H9 (cell line): Measurements from ENCODE around the gene UGT1A6. TPM values are rescaled to one million over a fixed set of nuclear protein-coding genes. Genes with fewer than 3 reads are reported as not detected.

Source experiments
- DNase-seq: peaks from one replicate; pipeline ENCODE4 v3.0.0-alpha.2; 2017
- H2AFZ ChIP-seq: one replicate; pipeline ENCODE4 v1.6.1; 2013; ENCODE audit warnings: mild to moderate bottlenecking, low read length, control low read depth, moderate library complexity
- H2AK5ac ChIP-seq: 2 replicates; pipeline ENCODE4 v1.6.1; 2013; ENCODE audit warnings: low read length, control low read depth, mixed read lengths; ENCODE audit not compliant: insufficient read length
- H2BK120ac ChIP-seq: one replicate; pipeline ENCODE4 v1.6.1; 2013; ENCODE audit warnings: low read depth, mild to moderate bottlenecking, low read length, control low read depth, inconsistent platforms; ENCODE audit not compliant: poor library complexity, severe bottlenecking
- H2BK12ac ChIP-seq: 2 replicates; pipeline ENCODE4 v1.6.1; 2013; ENCODE audit warnings: low read length, control low read depth, mixed read lengths, low read depth; ENCODE audit not compliant: insufficient read length
- H2BK15ac ChIP-seq: 2 replicates; pipeline ENCODE4 v1.6.1; 2013; ENCODE audit warnings: low read depth, low read length, control low read depth
- H2BK20ac ChIP-seq: one replicate; pipeline ENCODE4 v1.6.1; 2013; ENCODE audit warnings: low read depth, mild to moderate bottlenecking, low read length, control low read depth, inconsistent platforms; ENCODE audit not compliant: poor library complexity, severe bottlenecking
- H2BK5ac ChIP-seq: 2 replicates; pipeline ENCODE4 v1.6.1; 2013; ENCODE audit warnings: low read length, control low read depth, mixed read lengths; ENCODE audit not compliant: insufficient read length
- H3K14ac ChIP-seq: 2 replicates; pipeline ENCODE4 v1.6.1; 2013; ENCODE audit warnings: low read length, control low read depth; ENCODE audit not compliant: insufficient read depth
- H3K18ac ChIP-seq: 2 replicates; pipeline ENCODE4 v1.6.1; 2013; ENCODE audit warnings: low read depth, mild to moderate bottlenecking, mixed read lengths, low read length, control low read depth; ENCODE audit not compliant: insufficient read length
- H3K23ac ChIP-seq: 2 replicates; pipeline ENCODE4 v1.6.1; 2013; ENCODE audit warnings: low read length, control low read depth, mixed read lengths, low read depth; ENCODE audit not compliant: insufficient read length
- H3K23me2 ChIP-seq: 2 replicates; pipeline ENCODE4 v1.6.1; 2013; ENCODE audit warnings: low read depth, mild to moderate bottlenecking, mixed read lengths, low read length, control low read depth; ENCODE audit not compliant: insufficient read length, poor library complexity, severe bottlenecking
- H3K27ac ChIP-seq: 2 replicates; pipeline ENCODE4 v1.5.1; 2013; ENCODE audit warnings: low read length, control low read depth, mixed read lengths, low read depth; ENCODE audit not compliant: insufficient read length
- H3K27me3 ChIP-seq: 2 replicates; pipeline ENCODE4 v1.6.1; 2013; ENCODE audit warnings: low read length, control low read depth, inconsistent platforms; ENCODE audit not compliant: insufficient read depth
- H3K4ac ChIP-seq: 2 replicates; pipeline ENCODE4 v1.6.1; 2013; ENCODE audit warnings: low read depth, mild to moderate bottlenecking, control low read depth, inconsistent platforms, low read length, moderate library complexity
- H3K4me1 ChIP-seq: 2 replicates; pipeline ENCODE4 v1.6.1; 2013; ENCODE audit warnings: low read length, control low read depth, inconsistent platforms; ENCODE audit not compliant: insufficient read depth
- H3K4me2 ChIP-seq: 2 replicates; pipeline ENCODE4 v1.6.1; 2013; ENCODE audit warnings: low read length, control low read depth, mixed read lengths; ENCODE audit not compliant: insufficient read length, insufficient read depth
- H3K56ac ChIP-seq: 2 replicates; pipeline ENCODE4 v1.6.1; 2013; ENCODE audit warnings: low read depth, mild to moderate bottlenecking, mixed read lengths, low read length, control low read depth; ENCODE audit not compliant: insufficient read length
- H3K79me1 ChIP-seq: 2 replicates; pipeline ENCODE4 v1.6.1; 2013; ENCODE audit warnings: low read depth, mild to moderate bottlenecking, moderate library complexity, low read length, control low read depth, inconsistent platforms; ENCODE audit not compliant: insufficient read depth, poor library complexity, severe bottlenecking
- H3K79me2 ChIP-seq: 2 replicates; pipeline ENCODE4 v1.6.1; 2013; ENCODE audit warnings: low read length, control low read depth, inconsistent platforms; ENCODE audit not compliant: insufficient read depth
- H3K9ac ChIP-seq: 2 replicates; pipeline ENCODE4 v1.6.1; 2013; ENCODE audit warnings: low read length, control low read depth, mixed read lengths; ENCODE audit not compliant: insufficient read length; ENCODE audit errors: extremely low read depth
- H3K9me3 ChIP-seq: one replicate; pipeline ENCODE4 v1.6.1; 2013; ENCODE audit warnings: low read depth, low read length, inconsistent platforms; ENCODE audit not compliant: control insufficient read depth
- H3T11ph ChIP-seq: one replicate; pipeline ENCODE4 v1.6.1; 2013; ENCODE audit warnings: mild to moderate bottlenecking, low read length, control low read depth, inconsistent platforms
- H4K20me1 ChIP-seq: one replicate; pipeline ENCODE4 v1.6.1; 2013; ENCODE audit not compliant: control insufficient read depth, insufficient read length, insufficient read depth
- H4K5ac ChIP-seq: 2 replicates; pipeline ENCODE4 v1.6.1; 2013; ENCODE audit warnings: low read depth, mild to moderate bottlenecking, mixed read lengths, low read length, control low read depth; ENCODE audit not compliant: insufficient read length
- H4K8ac ChIP-seq: replicated peaks from 2 replicates; pipeline ENCODE4 v1.6.1; 2013; ENCODE audit warnings: low read length, control low read depth, mixed read lengths, low read depth; ENCODE audit not compliant: insufficient read length
- H4K91ac ChIP-seq: 2 replicates; pipeline ENCODE4 v1.6.1; 2013; ENCODE audit warnings: low read depth, mild to moderate bottlenecking, moderate library complexity, mixed read lengths, low read length, control low read depth; ENCODE audit not compliant: insufficient read length
- H3K27ac Mint-ChIP-seq, 3 experiments: 2 replicates in 2 of 3; 3 replicates in 1 of 3; pipeline ENCODE4 v1.8.0; 2020 to 2021; ENCODE audit warnings: mixed read lengths in 3 of 3, mild to moderate bottlenecking in 1 of 3, moderate library complexity in 1 of 3
- H3K27me3 Mint-ChIP-seq: 2 replicates; pipeline ENCODE4 v1.8.0; 2021; ENCODE audit warnings: low read depth, mild to moderate bottlenecking, moderate library complexity, mixed read lengths
- H3K36me3 Mint-ChIP-seq, 3 experiments: 2 replicates in 2 of 3; 3 replicates in 1 of 3; pipeline ENCODE4 v1.8.0; 2020 to 2021; ENCODE audit warnings: low read depth in 3 of 3, mixed read lengths in 3 of 3; ENCODE audit not compliant: insufficient read depth in 1 of 3
- H3K4me1 Mint-ChIP-seq, 2 experiments: 2 replicates each; pipeline ENCODE4 v1.8.0; 2020; ENCODE audit warnings: mixed read lengths in 2 of 2
- H3K4me3 Mint-ChIP-seq, 2 experiments: 2 replicates in 1 of 2; 3 replicates in 1 of 2; pipeline ENCODE4 v1.8.0; 2020 to 2021; ENCODE audit warnings: mild to moderate bottlenecking in 2 of 2, mixed read lengths in 2 of 2, moderate library complexity in 1 of 2
- H3K9me3 Mint-ChIP-seq, 2 experiments: 2 replicates in 1 of 2; 3 replicates in 1 of 2; pipeline ENCODE4 v1.8.0; 2020; ENCODE audit warnings: mild to moderate bottlenecking in 2 of 2, mixed read lengths in 2 of 2, moderate library complexity in 1 of 2
- CTCF ChIP-seq: fragments of 200-600 bp; sonication (generic); conservative IDR thresholded peaks from 3 replicates; pipeline ENCODE4 v1.8.0; 2021; ENCODE audit warnings: antibody characterized with exemption, mild to moderate bottlenecking
- total RNA-seq: library from RNA; stranded (reverse); gene quantifications from 2 replicates; pipeline ENCODE4 v1.2.1, GENCODE V29; 2021

The UGT1A6 gene
- total RNA-seq, 1 experiment from 2014 or later, result not detected

GRCh38 chr2:233658610-233659009 is 34.1 kb upstream of the UGT1A6 start:
- H2AFZ ChIP-seq, result no peak overlapping the region
- H3K56ac ChIP-seq, result no peak overlapping the region
- no peak overlapping the region for H2BK20ac ChIP-seq
- no peak overlapping the region for H3K27ac ChIP-seq
- no peak overlapping the region for H2AK5ac ChIP-seq
- no peak overlapping the region for H3K4me2 ChIP-seq
- Mint-ChIP-seq H3K36me3 (no peaks in the 10 kb centered on the region), H3K27me3 (peaks cover 6% of the 10 kb centered on the region), H3K9me3 (peaks cover 0 to 3% of the 10 kb centered on the region in 2 experiments; a peak in 3 of 5 replicates), H3K4me1 (no peaks in the 10 kb centered on the region), H3K27ac (no peak overlapping the region), H3K4me3 (no peak overlapping the region)
- H4K20me1 ChIP-seq, result no peaks in the 10 kb centered on the region
- DNase-seq, result no peak
- no peak overlapping the region for H4K8ac ChIP-seq
- H3K79me2 ChIP-seq, result no peaks in the 10 kb centered on the region
- no peak overlapping the region for H3K14ac ChIP-seq
- no peaks in the 10 kb centered on the region for H3K23me2 ChIP-seq
- H3K4ac ChIP-seq, result no peak overlapping the region
- no peak for TF ChIP-seq CTCF
- no peak overlapping the region for H2BK5ac ChIP-seq
- no peaks in the 10 kb centered on the region for H3K79me1 ChIP-seq
- no peak overlapping the region for H4K5ac ChIP-seq
- H3K18ac ChIP-seq, result no peak overlapping the region
- no peaks in the 10 kb centered on the region for H3K4me1 ChIP-seq
- no peak overlapping the region for H2BK15ac ChIP-seq
- no peak overlapping the region for H3K9ac ChIP-seq
- H4K91ac ChIP-seq, result no peak overlapping the region
- no peak overlapping the region for H3T11ph ChIP-seq
- no peak overlapping the region for H3K23ac ChIP-seq
- no peak overlapping the region for H2BK120ac ChIP-seq
- no peaks in the 10 kb centered on the region for H3K9me3 ChIP-seq
- no peaks in the 10 kb centered on the region for H3K27me3 ChIP-seq
- H2BK12ac ChIP-seq, result no peak overlapping the region
